ENCODE results near the gene ART1.

ART1 gene

DNA sequence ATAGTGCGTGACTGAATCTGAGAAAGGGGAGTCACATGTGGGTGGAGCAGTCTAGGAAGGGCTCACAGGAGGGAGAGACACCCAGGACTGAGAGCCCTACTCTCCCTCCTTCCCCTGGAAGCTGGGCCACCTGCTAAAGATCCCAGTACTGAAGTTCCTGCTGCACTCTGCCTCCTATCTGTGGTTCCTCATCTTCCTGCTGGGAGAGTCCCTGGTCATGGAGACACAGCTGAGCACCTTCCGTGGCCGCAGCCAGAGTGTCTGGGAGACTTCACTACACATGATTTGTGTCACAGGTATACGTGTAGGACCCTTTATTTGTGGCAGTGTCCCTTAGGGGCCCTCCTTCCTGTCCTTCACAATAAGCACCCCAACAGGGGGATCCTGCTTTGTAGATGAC lies 22.4 kb upstream of the ART1 start:
- H3K4me3 ChIP-seq (ENCODE audit: low read length) = no peak overlapping the region
- DNase-seq (ENCODE audit: low read depth) = no peak
- TF ChIP-seq, protein P1, sequence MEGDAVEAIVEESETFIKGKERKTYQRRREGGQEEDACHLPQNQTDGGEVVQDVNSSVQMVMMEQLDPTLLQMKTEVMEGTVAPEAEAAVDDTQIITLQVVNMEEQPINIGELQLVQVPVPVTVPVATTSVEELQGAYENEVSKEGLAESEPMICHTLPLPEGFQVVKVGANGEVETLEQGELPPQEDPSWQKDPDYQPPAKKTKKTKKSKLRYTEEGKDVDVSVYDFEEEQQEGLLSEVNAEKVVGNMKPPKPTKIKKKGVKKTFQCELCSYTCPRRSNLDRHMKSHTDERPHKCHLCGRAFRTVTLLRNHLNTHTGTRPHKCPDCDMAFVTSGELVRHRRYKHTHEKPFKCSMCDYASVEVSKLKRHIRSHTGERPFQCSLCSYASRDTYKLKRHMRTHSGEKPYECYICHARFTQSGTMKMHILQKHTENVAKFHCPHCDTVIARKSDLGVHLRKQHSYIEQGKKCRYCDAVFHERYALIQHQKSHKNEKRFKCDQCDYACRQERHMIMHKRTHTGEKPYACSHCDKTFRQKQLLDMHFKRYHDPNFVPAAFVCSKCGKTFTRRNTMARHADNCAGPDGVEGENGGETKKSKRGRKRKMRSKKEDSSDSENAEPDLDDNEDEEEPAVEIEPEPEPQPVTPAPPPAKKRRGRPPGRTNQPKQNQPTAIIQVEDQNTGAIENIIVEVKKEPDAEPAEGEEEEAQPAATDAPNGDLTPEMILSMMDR (conservative IDR thresholded peaks at IDR 0.05; ENCODE audit: low read depth, low read length) = no peak

GRCh38 chr11:3623121-3623520 lies 21.8 kb upstream of the ART1 start:
- DNase-seq (ENCODE audit: low read depth) = no peak
- TF ChIP-seq, protein P1 (conservative IDR thresholded peaks at IDR 0.05; ENCODE audit: low read depth, low read length) = no peak
- no peak overlapping the region for H3K4me3 ChIP-seq (ENCODE audit: low read length)

DNA sequence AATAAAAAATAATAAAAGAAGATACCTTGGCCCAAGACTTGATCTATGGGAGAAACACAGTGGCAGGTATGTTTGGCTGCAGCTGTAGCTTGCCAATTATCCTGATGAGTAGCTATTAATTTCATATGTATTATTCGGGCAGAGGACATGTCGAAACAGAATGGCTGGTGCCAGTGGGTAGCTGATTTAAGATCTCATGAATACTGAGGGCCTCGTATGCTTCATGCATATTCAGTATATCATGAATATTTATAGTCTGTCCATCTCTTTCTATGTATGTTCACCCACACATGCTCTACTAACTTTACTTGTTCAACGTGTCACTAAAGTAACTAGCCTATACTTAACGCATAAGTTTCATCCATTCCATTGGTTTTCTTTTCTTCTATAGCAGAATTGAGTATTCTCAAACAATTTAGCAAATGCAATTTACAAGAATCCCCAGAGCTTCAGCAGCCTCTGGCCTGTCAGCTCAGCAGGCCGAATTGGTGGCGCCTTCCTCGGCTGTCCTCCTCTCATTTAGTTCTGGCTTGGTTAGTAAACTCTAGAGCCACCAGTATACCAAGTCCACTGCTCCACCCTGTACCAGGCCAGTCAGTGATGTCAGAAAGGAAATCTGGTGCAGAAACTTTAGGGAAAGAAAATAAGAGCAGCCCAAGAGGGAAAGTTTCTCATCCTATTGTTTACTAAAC lies 21.0 kb upstream of the ART1 start:
- TF ChIP-seq, protein P1 (conservative IDR thresholded peaks at IDR 0.05; ENCODE audit: low read depth, low read length) = no peak
- no peak for DNase-seq (ENCODE audit: low read depth)
- no peak overlapping the region for H3K4me3 ChIP-seq (ENCODE audit: low read length)

GRCh38 chr11:3626250-3626960 lies 18.5 kb upstream of the ART1 start:
- TF ChIP-seq, protein P1 (conservative IDR thresholded peaks at IDR 0.05; ENCODE audit: low read depth, low read length) = no peak
- H3K4me3 ChIP-seq (ENCODE audit: low read length) = no peak overlapping the region
- no peak for DNase-seq (ENCODE audit: low read depth)

DNA sequence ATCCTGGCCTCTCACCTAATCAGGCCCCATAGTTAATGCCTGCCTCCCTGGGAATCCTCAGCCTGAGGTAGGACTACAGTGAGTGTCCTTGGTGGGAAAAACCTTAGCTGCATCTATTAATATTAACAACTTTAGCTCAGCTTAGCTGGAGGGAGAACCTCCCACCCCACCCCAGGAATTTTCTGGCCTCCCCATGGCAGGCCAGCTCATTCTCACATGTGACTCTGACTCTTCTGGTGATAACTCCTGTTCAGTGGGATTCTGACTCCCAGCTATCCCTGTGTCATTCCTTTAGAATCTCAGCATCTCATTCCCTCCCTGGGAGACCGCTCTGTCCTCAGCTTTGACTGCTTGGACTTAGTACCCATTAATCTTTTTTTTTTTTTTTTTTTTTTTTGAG lies 17.6 kb upstream of the ART1 start:
- H3K4me3 ChIP-seq (ENCODE audit: low read length) = no peak overlapping the region
- DNase-seq (ENCODE audit: low read depth) = peak; percentile 22
- TF ChIP-seq, protein P1 (conservative IDR thresholded peaks at IDR 0.05; ENCODE audit: low read depth, low read length) = no peak

DNA sequence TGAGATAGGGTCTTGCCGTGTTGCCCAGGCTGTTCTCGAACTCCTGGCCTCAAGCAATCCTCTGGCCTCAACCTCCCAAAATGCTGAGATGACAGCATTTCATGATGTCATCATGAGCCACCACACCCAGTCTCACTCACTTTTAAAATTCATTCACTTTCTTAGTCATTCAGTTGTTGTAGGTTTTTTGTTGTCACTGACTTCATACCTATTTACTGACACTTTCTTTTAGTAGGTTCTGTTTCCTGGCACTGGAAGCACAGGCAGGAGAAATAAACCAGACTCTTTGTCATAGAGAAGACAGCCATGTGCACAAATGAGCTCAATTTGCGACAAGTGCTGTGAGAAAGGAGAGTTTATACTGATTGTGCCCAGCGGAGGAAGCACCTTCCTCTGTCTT lies 13.6 kb upstream of the ART1 start:
- no peak overlapping the region for H3K4me3 ChIP-seq (ENCODE audit: low read length)
- no peak for DNase-seq (ENCODE audit: low read depth)
- TF ChIP-seq, protein P1 (conservative IDR thresholded peaks at IDR 0.05; ENCODE audit: low read depth, low read length) = no peak
